ENCODE results near the gene ERRFI1.

DNA sequence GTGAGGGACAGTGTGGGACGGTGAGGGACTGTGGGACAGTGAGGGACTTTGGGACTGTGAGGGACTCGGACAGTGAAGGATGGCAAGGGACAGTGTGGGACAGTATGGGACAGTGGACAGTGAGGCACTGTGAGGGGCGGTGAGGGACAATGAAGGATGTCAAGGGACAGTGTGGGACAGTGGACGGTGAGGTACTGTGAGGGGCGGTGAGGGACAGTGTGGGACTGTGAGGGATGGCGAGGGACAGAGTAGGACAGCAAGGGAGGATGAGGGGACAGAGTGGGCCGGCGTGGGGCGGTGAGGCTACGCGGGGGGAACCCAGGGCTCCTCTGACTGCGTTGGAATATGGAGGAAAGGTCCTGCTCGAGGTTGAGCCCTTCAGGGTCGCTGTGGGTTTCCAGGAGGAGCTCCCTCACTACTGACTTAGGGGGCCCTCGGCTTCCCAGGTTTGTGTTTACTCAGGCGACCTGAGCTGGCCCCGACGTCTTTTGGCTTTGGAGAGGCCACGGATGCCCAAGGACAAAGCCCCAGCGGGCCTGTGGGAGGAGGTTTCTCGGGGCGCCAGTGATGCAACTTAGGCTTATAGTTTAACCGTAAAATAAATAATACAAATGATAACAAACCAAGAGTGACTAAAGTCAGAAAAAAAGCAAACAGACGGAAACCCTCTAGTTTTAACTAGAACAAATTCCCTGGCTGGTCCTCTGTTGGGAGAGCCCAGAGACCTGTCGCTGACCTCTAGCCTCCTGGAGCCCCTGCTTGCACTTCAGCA is 1.1 kb upstream of the ERRFI1 start:
- TF ChIP-seq, protein P1, sequence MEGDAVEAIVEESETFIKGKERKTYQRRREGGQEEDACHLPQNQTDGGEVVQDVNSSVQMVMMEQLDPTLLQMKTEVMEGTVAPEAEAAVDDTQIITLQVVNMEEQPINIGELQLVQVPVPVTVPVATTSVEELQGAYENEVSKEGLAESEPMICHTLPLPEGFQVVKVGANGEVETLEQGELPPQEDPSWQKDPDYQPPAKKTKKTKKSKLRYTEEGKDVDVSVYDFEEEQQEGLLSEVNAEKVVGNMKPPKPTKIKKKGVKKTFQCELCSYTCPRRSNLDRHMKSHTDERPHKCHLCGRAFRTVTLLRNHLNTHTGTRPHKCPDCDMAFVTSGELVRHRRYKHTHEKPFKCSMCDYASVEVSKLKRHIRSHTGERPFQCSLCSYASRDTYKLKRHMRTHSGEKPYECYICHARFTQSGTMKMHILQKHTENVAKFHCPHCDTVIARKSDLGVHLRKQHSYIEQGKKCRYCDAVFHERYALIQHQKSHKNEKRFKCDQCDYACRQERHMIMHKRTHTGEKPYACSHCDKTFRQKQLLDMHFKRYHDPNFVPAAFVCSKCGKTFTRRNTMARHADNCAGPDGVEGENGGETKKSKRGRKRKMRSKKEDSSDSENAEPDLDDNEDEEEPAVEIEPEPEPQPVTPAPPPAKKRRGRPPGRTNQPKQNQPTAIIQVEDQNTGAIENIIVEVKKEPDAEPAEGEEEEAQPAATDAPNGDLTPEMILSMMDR (conservative IDR thresholded peaks at IDR 0.05; ENCODE audit: low read length): no peak
- no peak for TF ChIP-seq EZH2phosphoT487 (IDR thresholded peaks at IDR 0.05; ENCODE audit: borderline replicate concordance, low read depth, low read length)
